ENCODE measurements around the gene EMC8. TPM values are rescaled to one million over a fixed set of nuclear protein-coding genes. Genes with fewer than 3 reads are reported as not detected.

Gene EMC8
- total RNA-seq, 2 donors from 2014 or later, result 18.8 to 40.7 TPM

- no peak for DNase-seq (ENCODE audit: low spot score)
- Histone ChIP-seq H3K27ac (no peak overlapping the region), H3K4me3 (no peak overlapping the region), H3K4me1 (no peaks in the 10 kb centered on the region), H3K36me3 (no peaks in the 10 kb centered on the region), H3K27me3 (no peaks in the 10 kb centered on the region), H3K9me3 (no peaks in the 10 kb centered on the region)
- TF ChIP-seq CTCF (IDR thresholded peaks at IDR 0.05), result no peak
Observed at GRCh38 chr16:85731179-85731578, 68.2 kb downstream of the EMC8 start.

- no peaks in the 10 kb centered on the region for H3K4me1 ChIP-seq
- no peak for DNase-seq (ENCODE audit: low spot score)
- TF ChIP-seq CTCF (IDR thresholded peaks at IDR 0.05), result no peak
- no peaks in the 10 kb centered on the region for H3K36me3 ChIP-seq
- H3K27me3 ChIP-seq, result no peaks in the 10 kb centered on the region
- no peak overlapping the region for H3K4me3 ChIP-seq
- no peak overlapping the region for H3K27ac ChIP-seq
- H3K9me3 ChIP-seq, result no peaks in the 10 kb centered on the region
Observed at GRCh38 chr16:85730186-85730465, 69.2 kb downstream of the EMC8 start.

GRCh38 chr16:85729452-85730185, 69.7 kb downstream of the EMC8 start:
- H3K36me3 ChIP-seq, result no peaks in the 10 kb centered on the region
- H3K4me3 ChIP-seq, result no peak overlapping the region
- H3K27me3 ChIP-seq, result no peaks in the 10 kb centered on the region
- no peaks in the 10 kb centered on the region for H3K4me1 ChIP-seq
- no peak overlapping the region for H3K27ac ChIP-seq
- no peak for DNase-seq (ENCODE audit: low spot score)
- no peak for TF ChIP-seq CTCF (IDR thresholded peaks at IDR 0.05)
- H3K9me3 ChIP-seq, result no peaks in the 10 kb centered on the region

- Histone ChIP-seq H3K36me3 (no peaks in the 10 kb centered on the region), H3K4me1 (no peaks in the 10 kb centered on the region), H3K9me3 (no peaks in the 10 kb centered on the region), H3K4me3 (no peak overlapping the region), H3K27ac (no peak overlapping the region), H3K27me3 (no peaks in the 10 kb centered on the region)
- no peak for DNase-seq (ENCODE audit: low spot score)
- no peak for TF ChIP-seq CTCF (IDR thresholded peaks at IDR 0.05)
Observed at GRCh38 chr16:85728879-85729278, 70.5 kb downstream of the EMC8 start.

MicroRNAs within 50 kb of the gene (microRNA counts, 767-probe panel; counts per million panel counts)
- 0 to 31.0 counts per million in 2 donors for microRNA hsa-miR-1910

Small RNAs within 50 kb of the gene (microRNA-seq; reads per million reads assigned to microRNA genes)
- gene MIR1910 (ENCODE audit: borderline number of aligned reads in 2 of 2, borderline replicate concordance in 1 of 2), result 0 to 0.71 reads per million in 2 donors

Other genes starting within 250 kb of the EMC8 start
- 10 to 100 TPM; 37.1 to 55.7 TPM for gene GSE1, start 186.2 kb downstream of the EMC8 start, total RNA-seq
- gene GINS2, start 110.6 kb downstream of the EMC8 start, total RNA-seq, result under 1 TPM in 1 of 2 donors, not detected in 1; 0.15 TPM
- gene C16orf74, start 48.4 kb downstream of the EMC8 start, total RNA-seq, result 1 to 10 TPM in 1 of 2 donors, under 1 TPM in 1; 0.79 to 1.4 TPM
- gene COX4I1, start 151 bp upstream of the EMC8 start, total RNA-seq, result 1,000 to 10,000 TPM; 1,383 to 1,567 TPM
- 10 to 100 TPM in 1 of 2 donors, 1 to 10 TPM in 1; 2.2 to 10.6 TPM for gene IRF8, start 99.6 kb upstream of the EMC8 start, total RNA-seq